Fibroblast of mammary gland (primary cell): ENCODE data around the gene CROCC2.

Source experiments
- DNase-seq: peaks from one replicate; pipeline ENCODE4 v3.0.0-alpha.2; 2010; ENCODE audit warnings: low read depth
- H3K4me3 ChIP-seq: 2 replicates; pipeline ENCODE4 v1.5.1; 2011; ENCODE audit warnings: low read depth, mild to moderate bottlenecking, low read length, moderate library complexity; ENCODE audit not compliant: control insufficient read depth
- CTCF ChIP-seq: conservative IDR thresholded peaks from 2 replicates; pipeline ENCODE4 v1.5.1; 2011; ENCODE audit warnings: low read depth, low read length, inconsistent platforms; ENCODE audit not compliant: control insufficient read depth, insufficient read depth

Gene CROCC2

GRCh38 chr2:241034490-241035141 lies 128.5 kb downstream of the CROCC2 start:
- no peak for TF ChIP-seq CTCF
- no peak for DNase-seq
- no peak overlapping the region for H3K4me3 ChIP-seq

GRCh38 chr2:241035142-241035817 lies 129.1 kb downstream of the CROCC2 start:
- H3K4me3 ChIP-seq, result no peak overlapping the region
- no peak for TF ChIP-seq CTCF
- DNase-seq, result no peak

GRCh38 chr2:241035818-241036396 lies 129.8 kb downstream of the CROCC2 start:
- DNase-seq, result no peak
- H3K4me3 ChIP-seq, result no peak overlapping the region
- TF ChIP-seq CTCF, result no peak

- no peak overlapping the region for H3K4me3 ChIP-seq
- DNase-seq, result peak; percentile 15
- no peak for TF ChIP-seq CTCF
Measured at GRCh38 chr2:241036397-241036963, 130.3 kb downstream of the CROCC2 start.

GRCh38 chr2:241036964-241037421 lies 130.9 kb downstream of the CROCC2 start:
- no peak for DNase-seq
- no peak for TF ChIP-seq CTCF
- H3K4me3 ChIP-seq, result no peak overlapping the region

GRCh38 chr2:241037498-241037897 lies 131.4 kb downstream of the CROCC2 start:
- no peak for TF ChIP-seq CTCF
- DNase-seq, result no peak
- H3K4me3 ChIP-seq, result no peak overlapping the region
